K562 (cell line): ENCODE measurements around the gene TICAM1.
"Not testable (repeated sequence)": the region's sequence is repeated elsewhere in the genome, so short reads cannot be mapped to it uniquely, and the experiment has no call there.

Source experiments
- BMI1 ChIP-seq: fragments of 150-350 bp; IDR thresholded peaks from 2 replicates; pipeline ENCODE4 v1.6.1; 2014; ENCODE audit warnings: low read length
- CTCF ChIP-seq, 3 experiments: IDR thresholded peaks in 2 of 3; conservative IDR thresholded peaks in 1 of 3; 2 replicates each; pipeline ENCODE4 v1.5.1; 2011 to 2012; ENCODE audit warnings: low read length in 3 of 3, mild to moderate bottlenecking in 3 of 3, control low read depth in 2 of 3, improper control_type of control experiment in 1 of 3, inconsistent platforms in 1 of 3, low read depth in 1 of 3, mixed read lengths in 1 of 3, moderate library complexity in 1 of 3; ENCODE audit not compliant: insufficient read depth in 2 of 3
- FOXJ3 ChIP-seq: sonication (generic); formaldehyde crosslinking; IDR thresholded peaks from 2 replicates; pipeline ENCODE4 v1.4.0; 2020; ENCODE audit warnings: mild to moderate bottlenecking, missing genetic modification reagents
- HEY1 ChIP-seq: fragments of 250-450 bp; sonication (Bioruptor Pico); IDR thresholded peaks from 2 replicates; pipeline ENCODE4 v1.5.0; 2020; ENCODE audit warnings: mild to moderate bottlenecking, moderate library complexity, borderline replicate concordance
- ILF3 ChIP-seq: fragments of 450-650 bp; IDR thresholded peaks from 2 replicates; pipeline ENCODE4 v1.6.1; 2018; ENCODE audit warnings: antibody characterized with exemption, mild to moderate bottlenecking, moderate library complexity, borderline replicate concordance
- NBN ChIP-seq: fragments of 450-650 bp; IDR thresholded peaks from 2 replicates; pipeline ENCODE4 v1.6.1; 2016; ENCODE audit warnings: low read depth, mild to moderate bottlenecking
- NFIC ChIP-seq: fragments of 450-650 bp; IDR thresholded peaks from 2 replicates; pipeline ENCODE4 v1.6.1; 2017; ENCODE audit warnings: mild to moderate bottlenecking, inconsistent platforms
- PATZ1 ChIP-seq: fragments of 250-450 bp; sonication (Bioruptor Pico); IDR thresholded peaks from 2 replicates; pipeline ENCODE4 v1.5.0; 2020; ENCODE audit warnings: mild to moderate bottlenecking, borderline replicate concordance
- POLR2A ChIP-seq: fragments of 450-650 bp; conservative IDR thresholded peaks from 2 replicates; pipeline ENCODE4 v1.6.1; 2016
- RHOXF2B ChIP-seq: fragments of 250-450 bp; sonication (Bioruptor Pico); conservative IDR thresholded peaks from 2 replicates; pipeline ENCODE4 v1.5.1; 2021
- SMC3 ChIP-seq: conservative IDR thresholded peaks from 2 replicates; pipeline ENCODE4 v1.6.1; 2011; ENCODE audit warnings: low read depth, low read length, improper control_type of control experiment; ENCODE audit not compliant: insufficient read depth
- ZNF121 ChIP-seq: sonication (generic); formaldehyde crosslinking; conservative IDR thresholded peaks from 2 replicates; pipeline ENCODE4 v1.8.0; 2022; ENCODE audit warnings: missing genetic modification reagents
- ZNF3 ChIP-seq: fragments of 250-450 bp; sonication (Bioruptor Pico); IDR thresholded peaks from 2 replicates; pipeline ENCODE4 v1.5.0; 2021; ENCODE audit warnings: mild to moderate bottlenecking, moderate library complexity
- ZNF589 ChIP-seq: fragments of 200-800 bp; sonication (Bioruptor generic); IDR thresholded peaks from 2 replicates; pipeline ENCODE4 v1.6.1; 2016; ENCODE audit warnings: low read depth, missing genetic modification characterization, missing compliant biosample characterization

DNA sequence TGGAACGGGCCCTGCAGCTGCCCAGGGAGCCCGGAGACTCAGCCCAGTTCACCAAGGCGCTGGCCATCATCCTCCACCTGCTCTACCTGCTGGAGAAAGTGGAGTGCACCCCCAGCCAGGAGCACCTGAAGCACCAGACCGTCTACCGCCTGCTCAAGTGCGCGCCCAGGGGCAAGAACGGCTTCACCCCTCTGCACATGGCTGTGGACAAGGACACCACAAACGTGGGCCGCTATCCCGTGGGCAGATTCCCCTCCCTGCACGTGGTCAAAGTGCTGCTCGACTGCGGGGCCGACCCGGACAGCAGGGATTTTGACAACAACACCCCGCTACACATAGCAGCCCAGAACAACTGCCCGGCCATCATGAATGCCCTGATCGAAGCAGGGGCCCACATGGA is 38.2 kb downstream of the TICAM1 start:
- TF ChIP-seq HEY1 (CRISPR knock-in tag); CTCF (IDR thresholded peaks at IDR 0.05 in 2 of 3, conservative IDR thresholded peaks at IDR 0.05 in 1 of 3; ENCODE audit: insufficient read depth in 2 of 3, low read depth in 1 of 3, low read length in 3 of 3); ZNF121 (CRISPR knock-in tag); ZNF589 (CRISPR knock-in tag); ZNF3 (CRISPR knock-in tag); SMC3; NBN; POLR2A; BMI1; NFIC; PATZ1 (CRISPR knock-in tag); ILF3; FOXJ3; RHOXF2B (CRISPR knock-in tag): not testable (repeated sequence)
